ENCODE measurements around the gene TBC1D5.

The TBC1D5 gene

DNA sequence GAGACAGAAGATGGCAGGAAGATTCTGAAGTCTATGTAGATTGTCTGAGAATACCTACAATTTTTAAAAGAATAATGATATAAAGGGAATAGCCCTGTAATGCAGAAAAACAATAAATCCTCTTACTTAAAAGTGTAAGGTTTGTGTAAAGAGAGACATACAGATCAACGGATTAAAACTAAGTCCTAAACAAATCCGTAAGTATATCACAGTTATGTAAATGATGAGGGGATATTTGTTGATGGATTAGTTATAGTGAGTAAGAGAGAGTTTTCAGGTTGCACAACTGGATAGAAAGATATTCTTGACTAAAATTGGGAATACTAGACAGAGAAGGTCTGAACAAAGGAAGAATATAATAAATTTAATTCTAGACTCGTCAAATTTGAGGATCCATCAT is 179.6 kb downstream of the TBC1D5 start:
- H3K27me3 ChIP-seq (ENCODE audit: control insufficient read depth, low read length): no peaks in the 10 kb centered on the region
- no peaks in the 10 kb centered on the region for H3K79me2 ChIP-seq (ENCODE audit: control insufficient read depth, low read length)
- H3K9me3 ChIP-seq (ENCODE audit: control insufficient read depth, insufficient read depth, low read length): no peaks in the 10 kb centered on the region
- no peak overlapping the region for H3K27ac ChIP-seq (ENCODE audit: low read depth, low read length)
- no peaks in the 10 kb centered on the region for H3K9me2 ChIP-seq (replicated peaks; ENCODE audit: control insufficient read depth, low read length)
- no peaks in the 10 kb centered on the region for H3K36me3 ChIP-seq (ENCODE audit: control insufficient read depth, low read length)
- H3K4me1 ChIP-seq (ENCODE audit: control insufficient read depth, low read length): no peaks in the 10 kb centered on the region
- no peak overlapping the region for H3K4me3 ChIP-seq (ENCODE audit: low read length)
- TF ChIP-seq EZH2phosphoT487 (IDR thresholded peaks at IDR 0.05; ENCODE audit: borderline replicate concordance, low read length) (no peak), CTCF (IDR thresholded peaks at IDR 0.05; ENCODE audit: low read depth, low read length, poor library complexity, severe bottlenecking) (no peak)
- H3F3A ChIP-seq (ENCODE audit: control insufficient read depth, insufficient read depth): no peaks in the 10 kb centered on the region
- H4K20me1 ChIP-seq (ENCODE audit: control insufficient read depth, insufficient read depth, low read depth, low read length): no peaks in the 10 kb centered on the region
- no peak overlapping the region for H3K4me2 ChIP-seq (ENCODE audit: low read length)

- no peak for TF ChIP-seq EZH2phosphoT487 (IDR thresholded peaks at IDR 0.05; ENCODE audit: borderline replicate concordance, low read length)
- TF ChIP-seq CTCF (IDR thresholded peaks at IDR 0.05; ENCODE audit: low read depth, low read length, poor library complexity, severe bottlenecking): no peak
- H3K4me1 ChIP-seq (ENCODE audit: control insufficient read depth, low read length): no peaks in the 10 kb centered on the region
These were observed 183.9 kb downstream of the TBC1D5 start for GRCh38 chr3:17558565-17558964.

GRCh38 chr3:17557749-17558463 is 184.5 kb downstream of the TBC1D5 start:
- no peaks in the 10 kb centered on the region for H3K4me1 ChIP-seq (ENCODE audit: control insufficient read depth, low read length)
- H3K27ac ChIP-seq (ENCODE audit: low read depth, low read length): no peak overlapping the region
- H4K20me1 ChIP-seq (ENCODE audit: control insufficient read depth, insufficient read depth, low read depth, low read length): no peaks in the 10 kb centered on the region
- no peaks in the 10 kb centered on the region for H3K9me3 ChIP-seq (ENCODE audit: control insufficient read depth, insufficient read depth, low read length)
- H3K79me2 ChIP-seq (ENCODE audit: control insufficient read depth, low read length): no peaks in the 10 kb centered on the region
- H3K4me3 ChIP-seq (ENCODE audit: low read length): no peak overlapping the region
- H3K36me3 ChIP-seq (ENCODE audit: control insufficient read depth, low read length): no peaks in the 10 kb centered on the region
- H3F3A ChIP-seq (ENCODE audit: control insufficient read depth, insufficient read depth): no peaks in the 10 kb centered on the region
- H3K4me2 ChIP-seq (ENCODE audit: low read length): no peak overlapping the region
- TF ChIP-seq EZH2phosphoT487 (IDR thresholded peaks at IDR 0.05; ENCODE audit: borderline replicate concordance, low read length) (no peak), CTCF (IDR thresholded peaks at IDR 0.05; ENCODE audit: low read depth, low read length, poor library complexity, severe bottlenecking) (no peak)
- no peaks in the 10 kb centered on the region for H3K27me3 ChIP-seq (ENCODE audit: control insufficient read depth, low read length)
- no peaks in the 10 kb centered on the region for H3K9me2 ChIP-seq (replicated peaks; ENCODE audit: control insufficient read depth, low read length)

More at GRCh38 chr3:17558565-17558964, 183.9 kb downstream of the TBC1D5 start:
- Histone ChIP-seq H3K27ac (ENCODE audit: low read depth, low read length) (no peak overlapping the region), H3K36me3 (ENCODE audit: control insufficient read depth, low read length) (no peaks in the 10 kb centered on the region), H3K79me2 (ENCODE audit: control insufficient read depth, low read length) (no peaks in the 10 kb centered on the region), H4K20me1 (ENCODE audit: control insufficient read depth, insufficient read depth, low read depth, low read length) (no peaks in the 10 kb centered on the region), H3K9me3 (ENCODE audit: control insufficient read depth, insufficient read depth, low read length) (no peaks in the 10 kb centered on the region), H3K4me3 (ENCODE audit: low read length) (no peak overlapping the region), H3K4me2 (ENCODE audit: low read length) (no peak overlapping the region), H3K27me3 (ENCODE audit: control insufficient read depth, low read length) (no peaks in the 10 kb centered on the region), H3F3A (ENCODE audit: control insufficient read depth, insufficient read depth) (no peaks in the 10 kb centered on the region), H3K9me2 (replicated peaks; ENCODE audit: control insufficient read depth, low read length) (no peaks in the 10 kb centered on the region)
